Measurements from ENCODE around the gene KCNAB3. TPM values are rescaled to one million over a fixed set of nuclear protein-coding genes. Genes with fewer than 3 reads are reported as not detected.

KCNAB3 gene
- total RNA-seq, 1 donor from 2014 or later, result 1.7 TPM

DNA sequence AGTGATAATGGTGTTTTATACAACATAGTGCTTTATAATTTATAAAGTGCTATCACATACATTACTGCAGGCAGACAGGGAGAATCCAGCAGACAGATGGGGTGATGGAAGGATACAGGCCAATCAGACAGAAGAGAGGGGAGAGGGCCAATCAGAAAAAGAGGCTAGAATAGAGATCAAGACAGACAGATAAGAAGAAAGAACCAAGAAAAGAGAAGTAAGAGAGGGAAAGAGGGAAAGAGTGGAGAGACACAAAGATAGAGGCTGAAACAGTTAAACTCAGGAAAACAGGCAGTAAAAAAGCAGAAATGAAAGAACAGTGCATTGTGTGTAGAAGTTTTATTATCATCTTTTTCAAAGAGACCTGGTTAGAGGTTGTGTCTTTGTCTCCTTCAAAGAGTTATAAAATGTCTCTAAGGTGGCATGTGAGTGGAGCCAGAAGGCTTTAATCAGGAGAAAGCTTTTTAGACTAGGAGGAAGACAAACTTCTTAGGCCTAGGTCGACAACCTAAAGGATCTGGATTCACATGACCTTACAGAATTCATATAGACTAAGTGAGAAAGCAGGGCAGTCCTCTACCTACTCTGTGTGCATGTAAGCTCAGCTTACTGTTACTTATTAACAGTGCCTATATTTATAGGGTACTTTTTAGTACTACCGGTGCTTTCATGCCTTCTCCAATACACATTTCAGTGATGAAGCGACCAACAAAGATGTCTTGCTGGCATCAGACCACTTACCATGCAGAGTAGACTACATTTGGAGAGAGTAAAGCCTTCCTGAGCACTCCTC lies 49.4 kb downstream of the KCNAB3 start:
- no peak for DNase-seq (ENCODE audit: low spot score)

DNA sequence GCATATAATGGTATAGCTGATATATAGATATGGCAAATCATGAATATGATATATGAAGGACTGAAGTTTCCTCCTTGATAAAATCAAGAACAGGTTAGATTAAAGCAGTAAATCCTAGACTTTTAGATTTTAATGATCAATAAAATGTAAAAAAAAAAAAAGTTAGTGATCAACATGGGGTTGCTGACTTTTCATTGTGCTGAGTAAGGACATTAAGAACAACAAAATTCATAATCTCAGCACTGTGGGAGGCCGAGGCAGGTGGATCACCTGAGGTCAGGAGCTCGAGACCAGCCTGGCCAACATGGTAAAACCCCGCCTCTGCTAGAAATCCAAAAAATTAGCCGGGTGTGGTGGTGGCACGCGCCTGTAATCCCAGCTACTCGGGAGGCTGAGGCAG lies 51.4 kb downstream of the KCNAB3 start:
- no peak for DNase-seq (ENCODE audit: low spot score)

DNA sequence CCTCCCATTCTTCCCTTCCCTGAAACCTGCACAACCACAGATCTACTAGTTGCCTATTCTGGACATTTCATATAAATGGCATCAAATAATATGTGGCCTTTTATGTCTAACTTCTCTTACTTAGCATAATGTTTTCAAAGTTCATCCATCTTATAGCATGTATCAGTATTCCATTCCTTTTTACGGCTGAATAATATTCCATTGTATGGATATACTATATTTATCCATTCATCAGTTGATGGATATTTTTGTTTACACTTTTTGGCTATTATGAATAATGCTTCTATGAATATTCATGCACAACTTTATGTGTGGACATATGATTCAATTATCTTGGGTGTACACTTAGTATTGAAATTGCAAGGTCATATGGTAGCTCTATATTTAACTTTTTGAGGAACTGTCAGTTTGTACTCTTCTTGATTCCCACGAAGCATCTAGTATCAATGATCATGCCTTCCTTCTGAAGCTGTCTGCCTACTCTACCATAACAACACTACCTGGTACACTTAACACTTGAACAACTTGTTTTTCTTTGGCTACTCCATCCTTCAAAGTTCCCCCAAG lies 53.8 kb downstream of the KCNAB3 start:
- DNase-seq (ENCODE audit: low spot score), result no peak

DNA sequence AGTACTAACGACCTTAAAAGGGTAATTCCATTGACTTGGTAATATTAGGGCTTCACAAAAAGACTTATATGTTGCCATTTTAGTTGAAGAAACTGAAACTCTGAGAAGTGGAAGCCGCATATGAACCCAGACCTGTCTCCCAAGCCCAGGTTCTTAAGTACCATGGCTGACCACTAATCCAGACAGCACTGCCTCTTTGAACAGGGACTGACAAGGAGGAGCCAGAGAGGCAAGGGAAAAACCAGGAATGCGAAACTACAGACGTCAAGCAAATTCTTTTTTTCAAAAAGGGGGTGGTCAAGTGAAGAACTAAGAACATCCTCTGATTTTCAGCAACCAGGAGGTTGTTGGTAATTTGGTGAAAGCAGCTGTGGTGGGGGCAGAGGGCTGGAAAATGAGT lies 56.6 kb downstream of the KCNAB3 start:
- DNase-seq (ENCODE audit: low spot score), result peak; percentile 73

Other genes with a start within 250 kb of the KCNAB3 start
- gene TP53, start 242.4 kb downstream of the KCNAB3 start, total RNA-seq (ENCODE audit: insufficient read depth, low replicate concordance), result 9.6 TPM
- gene WRAP53, start 241.4 kb downstream of the KCNAB3 start, total RNA-seq (ENCODE audit: insufficient read depth, low replicate concordance), result 2.4 TPM
- 1.9 TPM for gene EFNB3, start 224.7 kb downstream of the KCNAB3 start, total RNA-seq (ENCODE audit: insufficient read depth, low replicate concordance)
- not detected for gene DNAH2, start 212.1 kb downstream of the KCNAB3 start, total RNA-seq (ENCODE audit: insufficient read depth, low replicate concordance)
- 0.48 TPM for gene KDM6B, start 95.6 kb downstream of the KCNAB3 start, total RNA-seq (ENCODE audit: insufficient read depth, low replicate concordance)
- gene TMEM88, start 74.8 kb downstream of the KCNAB3 start, total RNA-seq (ENCODE audit: insufficient read depth, low replicate concordance), result 1.7 TPM
- gene NAA38, start 72.3 kb downstream of the KCNAB3 start, total RNA-seq (ENCODE audit: insufficient read depth, low replicate concordance), result 55.9 TPM
- 7.9 TPM for gene CYB5D1, start 71.9 kb downstream of the KCNAB3 start, total RNA-seq (ENCODE audit: insufficient read depth, low replicate concordance)
- 88.6 TPM for gene CHD3, start 41.1 kb downstream of the KCNAB3 start, total RNA-seq (ENCODE audit: insufficient read depth, low replicate concordance)
- gene RNF227, start 13.6 kb downstream of the KCNAB3 start, total RNA-seq (ENCODE audit: insufficient read depth, low replicate concordance), result 2.6 TPM
- gene TRAPPC1, start 2.1 kb upstream of the KCNAB3 start, total RNA-seq (ENCODE audit: insufficient read depth, low replicate concordance), result 3.6 TPM
- gene CNTROB, start 2.4 kb upstream of the KCNAB3 start, total RNA-seq (ENCODE audit: insufficient read depth, low replicate concordance), result 10.8 TPM
- gene GUCY2D, start 72.8 kb upstream of the KCNAB3 start, total RNA-seq (ENCODE audit: insufficient read depth, low replicate concordance), result 0.72 TPM
- gene ALOX15B, start 109.2 kb upstream of the KCNAB3 start, total RNA-seq (ENCODE audit: insufficient read depth, low replicate concordance), result not detected
- gene ALOX12B, start 157.9 kb upstream of the KCNAB3 start, total RNA-seq (ENCODE audit: insufficient read depth, low replicate concordance), result not detected
- gene ALOXE3, start 188.7 kb upstream of the KCNAB3 start, total RNA-seq (ENCODE audit: insufficient read depth, low replicate concordance), result not detected
- not detected for gene HES7, start 194.2 kb upstream of the KCNAB3 start, total RNA-seq (ENCODE audit: insufficient read depth, low replicate concordance)
- 26.7 TPM for gene PER1, start 222.5 kb upstream of the KCNAB3 start, total RNA-seq (ENCODE audit: insufficient read depth, low replicate concordance)
- gene VAMP2, start 233.1 kb upstream of the KCNAB3 start, total RNA-seq (ENCODE audit: insufficient read depth, low replicate concordance), result 2.6 TPM
- 30.6 TPM for gene TMEM107, start 246.5 kb upstream of the KCNAB3 start, total RNA-seq (ENCODE audit: insufficient read depth, low replicate concordance)

Measured in umbilical cord (tissue), 2 donors.